Upper lobe of left lung (tissue), 6 donors: ENCODE data around the gene PNO1. TPM values are rescaled to one million over a fixed set of nuclear protein-coding genes. Genes with fewer than 3 reads are reported as not detected.
A peak's percentile ranks its signal among the peaks of the same experiment; 100 is the strongest.
"Not testable (repeated sequence)": the region's sequence is repeated elsewhere in the genome, so short reads cannot be mapped to it uniquely, and the experiment has no call there.

Experiments used
- ATAC-seq, 2 donors: fragments of 200-7000 bp; cut with Tn5 transposase; one replicate each; pipeline ENCODE4 v1.9.1; 2022; ENCODE audit warnings: mild to moderate bottlenecking in 2 of 2, moderate library complexity in 2 of 2; ENCODE audit not compliant: low FRiP score in 2 of 2
- DNase-seq, 2 donors: peaks; one replicate each; pipeline ENCODE4 v3.0.0-alpha.2; 2019 to 2020
- H3K27ac ChIP-seq, 4 donors: fragments of 200-600 bp; sonication (generic); one replicate each; pipeline ENCODE4 v1.5.1; 2016 to 2019
- H3K27me3 ChIP-seq, 4 donors: fragments of 200-600 bp; sonication (generic); one replicate each; pipeline ENCODE4 v1.5.1; 2017 to 2019
- H3K36me3 ChIP-seq, 4 donors: fragments of 200-600 bp; sonication (generic); one replicate each; pipeline ENCODE4 v1.5.1; 2016 to 2019
- H3K4me1 ChIP-seq, 4 donors: fragments of 200-600 bp; sonication (generic); one replicate each; pipeline ENCODE4 v1.5.1; 2018 to 2019
- H3K4me3 ChIP-seq, 4 donors: fragments of 200-600 bp; sonication (generic); one replicate each; pipeline ENCODE4 v1.5.1; 2017 to 2019; ENCODE audit warnings: mild to moderate bottlenecking in 2 of 4, moderate library complexity in 1 of 4
- H3K9me3 ChIP-seq, 4 donors: fragments of 200-600 bp; sonication (generic); one replicate each; pipeline ENCODE4 v1.5.1; 2018 to 2019
- EP300 ChIP-seq, 4 donors: sonication (generic); formaldehyde crosslinking; IDR thresholded peaks; one replicate each; pipeline ENCODE4 v1.5.1; 2017; ENCODE audit warnings: antibody characterized with exemption in 4 of 4, control low read depth in 2 of 4
- POLR2A ChIP-seq, 4 donors: fragments of 450-650 bp; IDR thresholded peaks; one replicate each; pipeline ENCODE4 v1.5.1; 2016 to 2017; ENCODE audit warnings: antibody characterized with exemption in 4 of 4, mild to moderate bottlenecking in 2 of 4
- POLR2AphosphoS5 ChIP-seq, 2 donors: sonication (generic); formaldehyde crosslinking; IDR thresholded peaks; one replicate each; pipeline ENCODE4 v1.5.1; 2017; ENCODE audit warnings: antibody characterized with exemption in 2 of 2
- WGBS, 2 donors: methylation state at CpG; one replicate each; pipeline ENCODE4 v1.1.5; 2017 to 2018; 5-methylcytosine and 5-hydroxymethylcytosine counted together
- total RNA-seq, 6 donors: library from RNA; depleted of rRNA in 4 of 6; stranded (reverse); fragments of >200 nt in 4 of 6; gene quantifications; one replicate each; pipeline versions ENCODE4 v1.1.0 to v1.2.1, GENCODE V29; 2016 to 2021
- TF ChIP-seq, protein P1 (sequence below), 6 experiments: fragments of 450-650 bp in 4 of 6; fragments of 200-600 bp in 2 of 6; sonication (generic) in 2 of 6; IDR thresholded peaks; one replicate each; pipeline ENCODE4 v1.5.1; 2016 to 2019; ENCODE audit warnings: antibody characterized with exemption in 6 of 6
- donor health status: DM: no; HTN: no; CAD: no; lungs with moderate emphysema.
- donor health status: DM: no; HTN: yes; CAD: no; lungs with severe emphysema.

Gene PNO1
- 10 to 100 TPM in 4 of 6 donors, 1 to 10 TPM in 2; 7.2 to 28.1 (median 13.6) TPM for total RNA-seq

DNA sequence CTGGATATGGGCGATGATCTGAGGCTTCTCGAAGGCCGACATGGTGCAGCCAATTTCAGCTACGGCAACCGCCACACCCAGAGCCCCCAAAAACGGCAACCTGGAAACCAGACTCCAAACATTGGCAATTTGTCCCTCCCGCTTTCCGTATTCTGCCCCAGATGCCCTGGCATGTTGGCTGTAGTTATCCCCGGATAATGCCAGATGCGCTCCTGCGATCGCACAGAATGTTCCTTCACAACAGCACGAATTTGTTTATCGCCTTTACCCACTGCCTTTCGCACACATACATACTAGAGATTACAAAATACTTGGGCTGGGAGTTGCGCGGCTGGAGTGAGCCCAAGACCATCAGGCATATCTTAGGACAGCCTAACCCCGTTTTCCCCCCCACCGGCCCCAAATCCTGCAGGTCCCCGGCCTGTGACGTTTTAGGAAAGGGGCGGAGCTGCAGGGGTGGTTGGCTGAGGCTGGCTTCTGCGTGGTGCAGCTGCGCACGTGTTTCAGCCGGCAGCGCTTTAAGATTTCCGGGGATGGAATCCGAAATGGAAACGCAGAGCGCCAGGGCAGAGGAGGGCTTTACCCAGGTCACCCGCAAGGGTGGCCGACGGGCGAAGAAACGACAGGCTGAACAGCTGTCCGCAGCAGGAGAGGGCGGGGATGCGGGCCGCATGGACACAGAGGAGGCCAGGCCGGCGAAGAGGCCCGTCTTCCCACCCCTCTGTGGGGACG, at the start of gene PNO1:
TSS of gene PNO1 (plus strand) at position 487 of the 732 bp plus-strand sequence. CDS start at position 534, 47 bp downstream.
- H3K9me3 ChIP-seq, result no peaks in the 10 kb centered on the region
- H3K27ac ChIP-seq, result peak within 1 kb of the TSS; percentile 89 to 96 (median 92)
- H3K27me3 ChIP-seq, result no peaks in the 10 kb centered on the region
- 0 to 1% methylated on average over 12 to 37 of the region's 44 CpGs for WGBS, 2 donors
- ATAC-seq, result peak; percentile 99
- peak; percentile 91 to 94 for DNase-seq
- H3K4me1 ChIP-seq, result peaks cover 20 to 42% (median 26%) of the 10 kb centered on the region in 4 donors
- H3K4me3 ChIP-seq, result peak within 1 kb of the TSS; percentile 77 to 97 (median 90)
- H3K36me3 ChIP-seq, result peaks cover 3 to 26% (median 8%) of the 10 kb centered on the region in 4 donors
- TF ChIP-seq POLR2A (IDR thresholded peaks at IDR 0.05) (peak in 2 of 4 donors; percentile 54 to 65), EP300 (IDR thresholded peaks at IDR 0.05) (peak in 2 of 4 donors; percentile 51 to 62), POLR2AphosphoS5 (IDR thresholded peaks at IDR 0.05) (peak; percentile 79 to 82)
- TF ChIP-seq, protein P1, sequence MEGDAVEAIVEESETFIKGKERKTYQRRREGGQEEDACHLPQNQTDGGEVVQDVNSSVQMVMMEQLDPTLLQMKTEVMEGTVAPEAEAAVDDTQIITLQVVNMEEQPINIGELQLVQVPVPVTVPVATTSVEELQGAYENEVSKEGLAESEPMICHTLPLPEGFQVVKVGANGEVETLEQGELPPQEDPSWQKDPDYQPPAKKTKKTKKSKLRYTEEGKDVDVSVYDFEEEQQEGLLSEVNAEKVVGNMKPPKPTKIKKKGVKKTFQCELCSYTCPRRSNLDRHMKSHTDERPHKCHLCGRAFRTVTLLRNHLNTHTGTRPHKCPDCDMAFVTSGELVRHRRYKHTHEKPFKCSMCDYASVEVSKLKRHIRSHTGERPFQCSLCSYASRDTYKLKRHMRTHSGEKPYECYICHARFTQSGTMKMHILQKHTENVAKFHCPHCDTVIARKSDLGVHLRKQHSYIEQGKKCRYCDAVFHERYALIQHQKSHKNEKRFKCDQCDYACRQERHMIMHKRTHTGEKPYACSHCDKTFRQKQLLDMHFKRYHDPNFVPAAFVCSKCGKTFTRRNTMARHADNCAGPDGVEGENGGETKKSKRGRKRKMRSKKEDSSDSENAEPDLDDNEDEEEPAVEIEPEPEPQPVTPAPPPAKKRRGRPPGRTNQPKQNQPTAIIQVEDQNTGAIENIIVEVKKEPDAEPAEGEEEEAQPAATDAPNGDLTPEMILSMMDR (IDR thresholded peaks at IDR 0.05), result peak in 3 of 6 experiments; percentile 15 to 51 (median 27)

DNA sequence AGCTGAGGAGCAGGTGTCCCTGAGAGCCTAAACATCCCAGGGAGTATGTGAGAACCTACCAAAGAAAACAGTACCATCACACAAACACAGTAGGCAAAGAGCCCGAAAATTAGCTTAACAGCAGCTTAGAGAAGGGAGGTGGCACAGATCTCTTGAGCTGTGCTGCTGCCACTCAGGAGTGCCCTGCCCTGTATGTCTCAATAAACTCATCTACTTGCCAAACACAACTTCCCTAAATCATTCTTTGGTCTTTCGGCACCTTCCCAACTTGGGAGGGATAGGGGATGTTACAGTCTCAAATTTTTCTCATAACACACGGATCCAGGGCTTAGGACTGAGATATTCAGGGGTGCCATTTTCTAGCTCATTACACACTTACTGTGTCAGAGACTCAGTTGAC, 49.6 kb upstream of the PNO1 start:
- 71 to 80% methylated on average over 3 of the region's 3 CpGs for WGBS, 2 donors
- no peak overlapping the region for H3K4me3 ChIP-seq
- TF ChIP-seq, protein P1 (IDR thresholded peaks at IDR 0.05), result no peak
- TF ChIP-seq POLR2AphosphoS5 (IDR thresholded peaks at IDR 0.05) (no peak), POLR2A (IDR thresholded peaks at IDR 0.05) (no peak), EP300 (IDR thresholded peaks at IDR 0.05) (no peak)
- H3K27me3 ChIP-seq, result no peaks in the 10 kb centered on the region
- peak in 1 of 2 donors; percentile 67 for ATAC-seq
- H3K36me3 ChIP-seq, result no peaks in the 10 kb centered on the region
- DNase-seq, result no peak
- H3K4me1 ChIP-seq, result no peaks in the 10 kb centered on the region
- H3K9me3 ChIP-seq, result peaks cover 0 to 12% (median 7%) of the 10 kb centered on the region in 4 donors
- H3K27ac ChIP-seq, result no peak overlapping the region

DNA sequence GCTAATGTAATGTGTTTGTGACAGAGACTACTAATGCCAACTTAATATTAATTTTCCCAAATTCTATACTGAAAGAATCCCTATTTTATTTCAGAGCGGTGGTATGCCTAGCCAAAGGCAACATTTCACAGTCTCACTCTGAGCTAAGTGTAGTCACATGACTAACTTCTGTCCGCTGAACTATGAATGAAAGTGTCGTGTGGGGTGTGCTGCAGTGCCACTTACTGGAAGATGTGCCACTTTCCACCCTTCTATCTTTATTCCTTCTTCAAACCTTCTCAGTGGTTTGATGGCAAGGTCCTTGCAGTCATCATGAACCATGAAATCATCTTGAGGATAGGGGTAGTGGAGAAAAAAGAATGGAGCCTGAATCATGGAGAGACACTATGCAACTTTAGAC, 47.6 kb upstream of the PNO1 start:
- Histone ChIP-seq H3K36me3 (no peaks in the 10 kb centered on the region), H3K4me3 (no peak overlapping the region), H3K27me3 (no peaks in the 10 kb centered on the region), H3K27ac (no peak overlapping the region), H3K4me1 (no peaks in the 10 kb centered on the region), H3K9me3 (peaks cover 0 to 12% (median 7%) of the 10 kb centered on the region in 4 donors)
- TF ChIP-seq, protein P1 (IDR thresholded peaks at IDR 0.05), result no peak
- TF ChIP-seq POLR2AphosphoS5 (IDR thresholded peaks at IDR 0.05) (no peak), EP300 (IDR thresholded peaks at IDR 0.05) (no peak), POLR2A (IDR thresholded peaks at IDR 0.05) (no peak)
- 63 to 71% methylated on average over 3 of the region's 3 CpGs for WGBS, 2 donors
- ATAC-seq (no peak), DNase-seq (no peak)

DNA sequence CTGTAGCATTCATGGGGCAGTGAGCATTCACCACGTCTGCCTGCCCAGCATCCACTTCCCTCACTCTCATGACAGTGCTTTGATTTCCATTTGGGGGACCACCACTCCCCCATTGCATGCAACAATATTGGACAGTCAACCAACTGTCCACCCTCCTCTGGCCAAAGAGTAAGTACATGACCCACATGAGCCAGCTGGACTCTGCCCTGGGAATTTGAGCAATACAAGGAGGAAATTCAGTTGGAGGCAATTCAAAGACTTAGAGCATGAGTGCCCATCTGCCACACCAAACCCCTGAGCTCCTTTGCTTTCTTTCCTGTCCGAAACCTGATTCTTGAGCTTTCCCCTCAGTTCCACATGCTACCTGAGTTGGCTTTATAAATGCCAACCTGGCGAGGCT, 41.7 kb upstream of the PNO1 start:
- Histone ChIP-seq H3K9me3 (no peaks in the 10 kb centered on the region), H3K27ac (no peak overlapping the region), H3K27me3 (no peaks in the 10 kb centered on the region), H3K36me3 (no peaks in the 10 kb centered on the region), H3K4me3 (no peak overlapping the region), H3K4me1 (no peaks in the 10 kb centered on the region)
- DNase-seq (no peak), ATAC-seq (no peak)
- TF ChIP-seq EP300 (IDR thresholded peaks at IDR 0.05) (no peak), POLR2A (IDR thresholded peaks at IDR 0.05) (no peak), POLR2AphosphoS5 (IDR thresholded peaks at IDR 0.05) (no peak)
- TF ChIP-seq, protein P1 (IDR thresholded peaks at IDR 0.05), result no peak
- WGBS, 2 donors, result 79 to 88% methylated on average over 3 of the region's 3 CpGs

DNA sequence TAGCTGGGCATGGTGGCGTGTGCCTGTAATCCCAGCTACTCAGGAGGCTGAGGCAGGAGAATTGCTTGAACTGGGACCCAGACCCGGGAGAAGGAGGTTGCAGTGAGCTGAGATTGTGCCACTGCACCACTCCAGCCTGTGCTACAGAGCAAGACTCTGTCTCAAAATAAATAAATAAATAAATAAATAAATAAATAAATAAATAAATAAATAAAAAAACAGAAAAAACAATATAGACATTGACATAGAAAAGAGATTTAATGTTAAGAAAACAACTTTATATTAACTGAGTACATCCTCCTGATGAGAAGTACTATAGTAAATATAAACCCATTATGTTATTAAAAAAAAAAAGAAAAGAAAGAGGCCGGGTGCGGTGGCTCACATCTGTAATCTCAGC, 39.8 kb upstream of the PNO1 start:
- not testable (repeated sequence) for H3K9me3 ChIP-seq, ATAC-seq, DNase-seq, H3K27ac ChIP-seq, H3K36me3 ChIP-seq, H3K27me3 ChIP-seq, H3K4me3 ChIP-seq, H3K4me1 ChIP-seq
- 83 to 84% methylated on average over 4 of the region's 4 CpGs for WGBS, 2 donors
